GM19324 (cell line): ENCODE data around the gene ZHX3.

Experiments used
- ATAC-seq: cut with Tn5 transposase; IDR thresholded peaks from one replicate; pipeline ENCODE4 v1.9.1; 2021; ENCODE audit warnings: mild to moderate bottlenecking, moderate library complexity; ENCODE audit not compliant: unreplicated experiment, low FRiP score

The ZHX3 gene

GRCh38 chr20:41304424-41305079 is 13.0 kb downstream of the ZHX3 start:
- ATAC-seq = no peak

GRCh38 chr20:41304002-41304401 is 13.5 kb downstream of the ZHX3 start:
- no peak for ATAC-seq

GRCh38 chr20:41300886-41301285 is 16.6 kb downstream of the ZHX3 start:
- ATAC-seq = no peak

- no peak for ATAC-seq
Observed at GRCh38 chr20:41300383-41300782, 17.1 kb downstream of the ZHX3 start.

GRCh38 chr20:41299899-41300298 is 17.6 kb downstream of the ZHX3 start:
- no peak for ATAC-seq

GRCh38 chr20:41293269-41294037 is 24.1 kb downstream of the ZHX3 start:
- ATAC-seq = no peak

- no peak for ATAC-seq
Observed at GRCh38 chr20:41290804-41291389, 26.6 kb downstream of the ZHX3 start.

GRCh38 chr20:41287327-41287726 is 30.2 kb downstream of the ZHX3 start:
- no peak for ATAC-seq

GRCh38 chr20:41286240-41286851 is 31.2 kb downstream of the ZHX3 start:
- no peak for ATAC-seq

- no peak for ATAC-seq
Observed at GRCh38 chr20:41279546-41280225, 37.8 kb downstream of the ZHX3 start.

- no peak for ATAC-seq
Observed at GRCh38 chr20:41278936-41279335, 38.6 kb downstream of the ZHX3 start.

- no peak for ATAC-seq
Observed at GRCh38 chr20:41277049-41277448, 40.5 kb downstream of the ZHX3 start.

- no peak for ATAC-seq
Observed at GRCh38 chr20:41276317-41276751, 41.2 kb downstream of the ZHX3 start.

GRCh38 chr20:41275301-41275731 is 42.2 kb downstream of the ZHX3 start:
- no peak for ATAC-seq

GRCh38 chr20:41274152-41274551 is 43.4 kb downstream of the ZHX3 start:
- ATAC-seq = no peak

- ATAC-seq = no peak
Observed at GRCh38 chr20:41273445-41273844, 44.1 kb downstream of the ZHX3 start.

- ATAC-seq = no peak
Observed at GRCh38 chr20:41272339-41272738, 45.2 kb downstream of the ZHX3 start.

- ATAC-seq = no peak
Observed at GRCh38 chr20:41268917-41269652, 48.4 kb downstream of the ZHX3 start.

GRCh38 chr20:41268402-41268801 is 49.1 kb downstream of the ZHX3 start:
- ATAC-seq = no peak

- no peak for ATAC-seq
Observed at GRCh38 chr20:41265938-41266337, 51.6 kb downstream of the ZHX3 start.
